Measurements from ENCODE around the gene FAM131B.

GRCh38 chr7:143316492-143316891 is 46.0 kb downstream of the FAM131B start:
- no peak for TF ChIP-seq CTCF (optimal IDR thresholded peaks at IDR 0.05 in 1 of 3, IDR thresholded peaks at IDR 0.05 in 1 of 3, conservative IDR thresholded peaks at IDR 0.05 in 1 of 3; ENCODE audit: extremely low read depth in 1 of 3, insufficient read depth in 2 of 3, low read length in 3 of 3)
- TF ChIP-seq EZH2 (IDR thresholded peaks at IDR 0.05; ENCODE audit: low read length) = no peak
